ENCODE results near the gene YWHAG.
A peak's percentile ranks its signal among the peaks of the same experiment; 100 is the strongest.
"Not testable (repeated sequence)": the region's sequence is repeated elsewhere in the genome, so short reads cannot be mapped to it uniquely, and the experiment has no call there.

YWHAG gene

DNA sequence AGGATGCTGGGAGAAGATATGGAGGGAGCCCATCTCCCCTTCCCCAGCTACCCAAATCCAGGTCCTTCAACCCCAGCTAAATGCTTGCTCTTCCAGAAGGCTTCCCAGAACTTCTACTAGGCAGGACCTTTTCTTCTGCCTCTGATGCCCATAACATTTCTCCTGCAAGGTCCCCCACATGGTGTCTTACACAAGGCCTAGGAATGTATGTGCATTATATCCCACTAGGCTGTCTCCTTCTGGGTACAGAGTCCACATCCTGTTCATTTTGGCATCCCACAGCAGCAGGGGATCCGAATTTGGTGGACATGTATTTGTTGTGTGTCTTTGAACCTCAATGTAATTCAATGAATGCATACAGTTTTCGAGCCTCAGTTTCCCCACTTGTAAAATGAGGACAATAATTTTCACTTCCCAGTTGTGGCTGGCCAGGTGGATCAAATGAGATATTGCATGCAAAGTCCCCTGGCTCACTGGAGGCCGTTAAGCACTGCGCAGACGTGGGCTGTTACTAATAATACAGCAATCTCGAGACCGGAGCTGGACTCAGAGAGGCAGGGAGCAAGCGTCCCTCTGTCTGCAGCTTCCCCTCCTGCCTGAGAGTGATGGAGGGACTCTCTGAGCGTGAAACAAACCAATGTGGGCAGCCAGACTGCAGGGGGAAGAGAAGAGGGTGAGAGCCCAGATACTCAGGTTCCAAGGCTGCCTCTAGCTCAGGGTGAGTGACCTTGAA lies 18.6 kb upstream of the YWHAG start:
- no peak for DNase-seq

GRCh38 chr7:76375251-76375650 lies 16.5 kb upstream of the YWHAG start:
- DNase-seq, result no peak

DNA sequence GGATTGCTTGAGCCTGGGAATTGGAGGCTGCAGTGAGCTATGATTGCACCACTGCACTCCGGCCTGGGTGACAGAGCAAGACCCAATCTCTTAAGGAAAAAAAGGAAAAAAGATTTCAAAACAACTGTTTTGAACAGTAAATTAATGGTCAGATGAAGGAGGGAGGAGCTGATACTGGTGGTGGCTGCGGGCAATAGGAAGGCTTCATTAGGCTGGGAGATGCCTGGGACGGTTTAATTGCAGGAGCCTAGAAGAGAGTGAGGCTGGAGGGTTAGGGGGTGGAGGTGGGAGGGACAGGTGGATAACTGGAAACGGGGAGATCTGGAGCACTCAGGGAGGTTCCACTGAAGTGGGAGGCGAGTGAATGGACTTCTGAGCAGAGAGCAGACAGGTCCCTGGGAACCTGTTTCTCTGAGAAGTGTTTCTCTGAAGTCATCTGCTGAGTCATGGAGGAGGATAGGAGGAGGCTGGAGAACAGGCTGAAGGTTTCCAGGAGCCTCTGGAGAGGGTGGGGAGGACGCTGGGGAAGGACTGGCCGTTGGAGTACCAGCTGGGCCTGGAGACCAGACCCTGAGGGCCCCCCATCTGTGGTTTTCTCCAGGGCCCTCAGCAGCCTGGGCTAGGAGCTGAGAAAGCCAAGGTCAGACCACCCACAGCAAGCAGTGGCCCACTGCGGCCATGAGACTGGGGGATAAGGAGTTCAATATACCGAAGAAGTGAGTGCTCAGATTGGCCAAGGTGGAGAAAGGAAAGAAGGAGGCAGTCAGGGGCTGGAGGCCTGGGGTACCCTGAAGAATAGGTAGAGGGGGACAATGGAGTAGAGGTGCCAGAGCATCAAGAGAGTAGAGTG lies 14.4 kb upstream of the YWHAG start:
- DNase-seq, result no peak

DNA sequence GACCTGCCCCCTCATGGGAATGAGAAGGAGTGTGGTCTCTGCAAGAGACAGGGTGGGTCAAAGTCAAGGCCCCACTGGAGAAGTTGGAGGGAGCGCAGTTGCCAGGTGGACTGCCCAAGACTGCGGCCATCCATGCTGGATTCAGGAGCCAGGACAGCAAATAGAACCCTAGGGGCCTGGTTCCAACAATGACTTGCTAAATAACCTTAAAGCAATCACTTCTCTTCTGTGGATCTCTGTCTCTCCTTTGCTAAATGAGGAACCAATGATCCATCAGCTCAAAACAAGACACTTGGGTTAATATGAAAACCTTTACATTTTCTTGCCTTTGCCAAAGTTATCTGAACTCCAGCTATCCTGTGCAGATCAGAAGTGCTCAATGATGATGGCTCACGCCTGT lies 12.6 kb upstream of the YWHAG start:
- DNase-seq, result no peak

DNA sequence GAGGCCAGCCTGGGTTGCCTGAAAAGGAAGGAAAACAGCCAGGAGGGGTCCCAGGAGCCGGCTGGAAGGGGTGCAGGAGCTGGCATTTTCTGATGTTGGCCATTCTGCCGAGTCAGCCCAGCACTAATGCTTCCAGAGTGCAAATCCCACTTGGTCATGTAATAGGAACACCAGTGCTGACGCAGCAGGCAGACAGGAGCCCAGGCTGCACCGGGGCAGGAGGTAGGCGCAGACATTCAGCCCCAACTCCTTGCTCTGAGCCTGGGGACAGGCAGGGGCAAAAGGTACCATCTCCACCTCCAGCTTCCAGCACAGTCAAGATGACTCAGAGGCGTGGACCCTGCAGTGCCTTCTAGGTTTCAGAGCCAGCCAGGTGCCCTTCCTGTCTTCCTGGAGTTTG lies 10.2 kb upstream of the YWHAG start:
- no peak for DNase-seq

DNA sequence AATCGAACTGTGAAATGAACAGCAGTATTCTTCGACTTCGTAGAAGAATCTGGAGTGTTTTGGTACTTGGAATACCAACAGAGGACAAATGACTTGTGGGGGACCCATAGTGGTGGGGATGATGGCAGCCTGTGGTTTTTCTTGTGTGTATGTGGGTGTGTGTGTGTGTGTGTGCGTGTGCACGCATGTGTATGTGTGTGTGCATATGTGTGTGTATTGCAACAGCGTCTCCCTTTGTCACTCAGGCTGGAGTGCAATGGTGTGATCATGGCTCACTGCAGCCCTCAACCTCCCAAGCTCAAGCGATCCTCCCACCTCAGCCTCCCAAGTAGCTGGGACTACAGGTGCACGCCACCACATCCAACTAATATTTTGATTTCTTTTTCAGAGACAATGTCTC lies 9.4 kb upstream of the YWHAG start:
- no peak for DNase-seq

DNA sequence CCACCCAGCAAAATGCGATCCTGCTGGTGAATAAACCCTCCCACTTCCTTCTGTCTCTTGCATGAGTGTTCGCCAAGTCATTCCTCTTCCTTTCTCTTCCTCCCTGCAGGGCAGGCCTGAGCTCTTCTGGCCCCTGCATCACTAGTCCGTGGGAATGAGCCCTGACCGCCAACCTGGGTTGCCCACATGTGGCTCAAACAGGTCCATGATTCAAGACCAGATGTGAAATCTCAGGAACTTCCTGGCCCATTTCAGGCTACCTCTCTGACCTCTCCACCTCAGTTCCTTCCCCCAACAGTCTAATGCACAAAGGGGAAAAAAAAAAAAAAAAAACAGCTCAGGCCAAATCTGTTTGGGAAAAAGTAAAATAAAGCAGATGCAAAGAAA lies 5.4 kb upstream of the YWHAG start:
- no peak for DNase-seq

- not testable (repeated sequence) for DNase-seq
These were observed 5.0 kb upstream of the YWHAG start for GRCh38 chr7:76363754-76364153.

- no peak for DNase-seq
These were observed 1.3 kb upstream of the YWHAG start for GRCh38 chr7:76359978-76360638.

GRCh38 chr7:76359111-76359977 lies 553 bp upstream of the YWHAG start:
- DNase-seq, result peak; percentile 98

- peak; percentile 51 for DNase-seq
These were observed 745 bp downstream of the YWHAG start for GRCh38 chr7:76358011-76358480.

GRCh38 chr7:76357475-76358010 lies 1.2 kb downstream of the YWHAG start:
- DNase-seq, result no peak

DNA sequence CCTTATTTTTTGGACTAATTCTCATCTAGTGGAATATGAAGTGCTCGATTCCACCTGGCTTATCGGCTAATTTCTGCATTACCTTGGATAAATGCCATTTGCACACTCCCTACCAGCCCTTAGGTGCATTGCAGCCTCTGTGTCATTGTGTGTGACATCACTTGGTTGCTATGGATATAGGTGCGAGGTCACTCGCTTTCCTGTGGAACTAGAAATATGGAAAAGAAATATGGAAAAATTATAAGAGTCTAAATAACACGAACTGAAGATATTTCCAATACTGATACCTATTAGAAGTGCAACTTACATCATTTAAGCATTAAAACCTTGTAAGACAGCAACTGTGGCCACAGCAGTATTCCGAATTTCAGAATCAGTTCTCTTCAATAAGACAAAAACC lies 2.0 kb downstream of the YWHAG start:
- peak; percentile 71 for DNase-seq

DNA sequence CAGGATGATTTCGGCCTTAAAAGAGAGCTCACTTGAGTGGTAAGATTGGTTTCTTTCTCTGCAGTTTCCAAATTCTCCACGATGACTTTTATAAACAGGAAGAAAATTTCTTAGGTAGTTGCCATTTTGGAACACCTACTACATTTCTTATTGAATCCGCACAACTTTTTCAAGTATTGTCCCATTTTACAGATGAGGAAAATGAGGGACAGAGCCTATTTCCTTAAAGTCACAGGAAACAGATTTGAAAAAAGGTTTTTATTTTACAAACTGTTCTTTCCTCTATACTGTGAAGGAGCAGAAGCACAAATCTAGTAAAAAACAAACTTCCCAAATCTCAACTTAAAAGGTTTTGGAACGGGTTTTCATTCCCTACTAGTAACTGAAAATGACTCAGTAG lies 2.7 kb downstream of the YWHAG start:
- DNase-seq, result no peak

GRCh38 chr7:76354981-76355730 lies 3.6 kb downstream of the YWHAG start:
- DNase-seq, result no peak

DNA sequence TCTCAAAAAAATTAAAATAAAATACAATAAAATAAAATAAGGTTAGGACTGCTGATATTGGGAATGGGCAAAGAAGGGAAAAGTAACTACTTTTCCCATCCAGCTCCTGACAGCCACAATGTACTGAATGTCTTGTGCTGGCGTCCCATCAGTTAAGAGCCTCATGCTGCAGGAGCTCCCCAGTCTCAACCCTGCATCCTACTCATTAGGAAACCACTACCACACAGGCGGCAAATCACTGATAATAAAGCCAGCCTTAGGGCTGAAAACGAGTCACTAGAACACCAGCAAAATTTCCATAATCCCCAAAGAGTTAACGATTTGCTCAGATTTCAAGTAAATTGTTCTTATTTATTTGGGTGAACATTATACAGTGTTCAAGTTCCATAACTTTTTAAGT lies 4.3 kb downstream of the YWHAG start:
- no peak for DNase-seq

DNA sequence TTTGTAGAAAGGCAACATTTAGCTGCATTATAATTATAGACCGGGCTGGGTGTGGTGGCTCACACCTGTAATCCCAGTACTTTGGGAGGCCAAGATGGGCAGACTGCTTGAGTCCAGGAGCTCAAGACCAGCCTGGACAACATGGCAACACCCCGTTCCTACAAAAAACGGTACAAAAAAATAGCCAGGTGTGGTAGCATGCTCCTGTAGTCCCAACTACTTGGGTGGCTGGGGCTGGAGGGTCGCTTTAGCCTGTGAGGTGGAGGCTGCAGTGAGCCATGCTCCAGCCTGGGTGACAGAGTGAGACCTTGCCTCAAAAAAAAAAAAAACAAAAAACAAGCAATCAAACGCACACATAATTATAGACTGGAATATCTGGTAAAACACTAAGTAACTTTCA lies 5.0 kb downstream of the YWHAG start:
- no peak for DNase-seq

DNA sequence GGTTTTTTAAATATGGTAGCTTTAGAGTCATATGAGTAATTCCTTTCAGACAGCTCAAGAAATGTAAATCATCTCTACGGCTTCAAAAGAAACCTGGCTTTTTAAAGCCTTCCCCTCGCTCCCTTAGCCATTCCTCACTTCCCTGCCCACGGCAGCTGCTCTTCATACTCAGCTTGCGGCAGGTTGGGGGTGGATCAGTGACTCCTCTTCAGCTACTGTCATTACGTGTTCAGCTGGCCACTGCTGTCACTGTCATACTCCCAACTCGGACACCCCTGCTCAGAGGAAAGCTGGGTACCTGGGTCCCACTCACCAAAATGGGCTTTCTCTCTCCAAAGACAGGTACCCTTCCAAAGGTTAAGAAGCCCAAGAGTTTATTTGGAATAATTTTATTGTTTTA lies 6.6 kb downstream of the YWHAG start:
- DNase-seq, result no peak

DNA sequence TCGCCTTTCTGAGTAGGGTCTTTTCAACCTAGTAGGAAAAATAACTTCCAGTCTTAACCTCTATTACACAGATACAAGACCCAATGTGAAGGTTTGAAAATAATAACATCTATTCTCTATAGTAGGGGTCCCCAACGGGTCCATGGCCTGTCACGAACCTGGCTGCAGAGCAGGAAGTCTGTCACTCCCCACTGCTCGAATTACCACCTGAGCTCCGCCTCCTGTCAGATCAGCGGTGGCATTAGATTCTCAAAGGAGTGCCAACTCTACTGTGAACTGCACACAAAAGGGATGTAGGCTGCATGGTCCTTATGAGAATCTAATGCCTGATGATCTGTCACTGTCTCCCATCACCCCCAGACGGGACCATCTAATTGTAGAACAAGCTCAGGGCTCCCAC lies 7.4 kb downstream of the YWHAG start:
- DNase-seq, result no peak

GRCh38 chr7:76349313-76349885 lies 9.4 kb downstream of the YWHAG start:
- no peak for DNase-seq

DNA sequence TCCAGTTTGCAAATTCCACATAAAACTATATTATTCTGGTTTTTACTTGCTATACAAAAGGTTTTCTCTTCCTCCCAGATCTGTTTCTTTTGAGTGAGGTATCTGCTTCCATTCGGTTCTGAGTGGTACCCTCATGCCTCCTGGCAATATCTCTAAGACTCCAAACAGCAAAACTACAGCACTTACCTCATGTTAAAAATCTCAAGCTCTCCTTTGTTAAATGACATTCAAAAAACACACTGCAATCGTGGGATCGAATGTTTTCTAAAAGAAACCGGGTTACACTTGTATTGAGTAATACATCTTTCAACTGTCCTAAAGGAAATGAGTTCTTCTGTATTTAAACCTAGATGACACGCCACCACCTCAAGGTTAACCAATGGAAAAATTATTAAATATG lies 11.1 kb downstream of the YWHAG start:
- no peak for DNase-seq
